Renal pelvis (tissue), 4 donors: ENCODE measurements around the gene PTPRM. TPM values are rescaled to one million over a fixed set of nuclear protein-coding genes. Genes with fewer than 3 reads are reported as not detected.

Source experiments
- DNase-seq: peaks from one replicate; pipeline ENCODE4 v3.0.0-alpha.2; 2013
- polyA plus RNA-seq, 3 donors: library from polyadenylated mRNA; unstranded; fragments of 120-200 nt; gene quantifications; one replicate each; pipeline ENCODE4 v1.2.1, GENCODE V29; 2013; ENCODE audit not compliant: insufficient read length in 3 of 3

The PTPRM gene
- polyA plus RNA-seq, 3 donors: 77.7 to 97.3 (median 83.7) TPM

- DNase-seq: no peak
Measured at GRCh38 chr18:8324343-8325065, 757.4 kb downstream of the PTPRM start.

GRCh38 chr18:8326763-8327394 is 759.8 kb downstream of the PTPRM start:
- no peak for DNase-seq

GRCh38 chr18:8328126-8328525 is 761.0 kb downstream of the PTPRM start:
- peak; percentile 35 for DNase-seq

- no peak for DNase-seq
Measured at GRCh38 chr18:8329186-8329771, 762.2 kb downstream of the PTPRM start.

GRCh38 chr18:8330575-8330974 is 763.5 kb downstream of the PTPRM start:
- no peak for DNase-seq

GRCh38 chr18:8332286-8332685 is 765.2 kb downstream of the PTPRM start:
- no peak for DNase-seq

- no peak for DNase-seq
Measured at GRCh38 chr18:8333961-8334360, 766.8 kb downstream of the PTPRM start.

GRCh38 chr18:8337211-8337610 is 770.1 kb downstream of the PTPRM start:
- DNase-seq: no peak

GRCh38 chr18:8339210-8339609 is 772.1 kb downstream of the PTPRM start:
- no peak for DNase-seq

GRCh38 chr18:8339952-8340351 is 772.8 kb downstream of the PTPRM start:
- DNase-seq: no peak

GRCh38 chr18:8341481-8342230 is 774.5 kb downstream of the PTPRM start:
- DNase-seq: peak; percentile 63

- no peak for DNase-seq
Measured at GRCh38 chr18:8348051-8348720, 781.1 kb downstream of the PTPRM start.

GRCh38 chr18:8349608-8350323 is 782.6 kb downstream of the PTPRM start:
- no peak for DNase-seq

- DNase-seq: no peak
Measured at GRCh38 chr18:8350628-8351027, 783.5 kb downstream of the PTPRM start.

- DNase-seq: no peak
Measured at GRCh38 chr18:8351161-8351560, 784.0 kb downstream of the PTPRM start.

GRCh38 chr18:8354304-8354703 is 787.2 kb downstream of the PTPRM start:
- DNase-seq: no peak

- no peak for DNase-seq
Measured at GRCh38 chr18:8356001-8356400, 788.9 kb downstream of the PTPRM start.

- DNase-seq: no peak
Measured at GRCh38 chr18:8357320-8357719, 790.2 kb downstream of the PTPRM start.

- DNase-seq: no peak
Measured at GRCh38 chr18:8358033-8358765, 791.1 kb downstream of the PTPRM start.

- DNase-seq: no peak
Measured at GRCh38 chr18:8359076-8359475, 792.0 kb downstream of the PTPRM start.

- no peak for DNase-seq
Measured at GRCh38 chr18:8359481-8359880, 792.4 kb downstream of the PTPRM start.
